Measurements from ENCODE around the gene HTT. TPM values are rescaled to one million over a fixed set of nuclear protein-coding genes. Genes with fewer than 3 reads are reported as not detected.

HTT gene
- total and polyA plus RNA-seq, 2 experiments from 2014 or later: 11.4 to 38.6 TPM

GRCh38 chr4:3189459-3189858, 115.0 kb downstream of the HTT start:
- H3K27me3 ChIP-seq: no peaks in the 10 kb centered on the region
- no peak for TF ChIP-seq CTCF (IDR thresholded peaks at IDR 0.05; ENCODE audit: low read depth, low read length)
- peaks cover 12% of the 10 kb centered on the region for H3K36me3 ChIP-seq
- DNase-seq (ENCODE audit: low read depth in 1 of 2, low spot score in 1 of 2): no peak
- no peaks in the 10 kb centered on the region for H3K9me3 ChIP-seq (ENCODE audit: low read depth)
- H3K4me1 ChIP-seq (ENCODE audit: low read depth): no peaks in the 10 kb centered on the region
- H3K4me3 ChIP-seq: no peak overlapping the region
- no peak overlapping the region for H3K27ac ChIP-seq

DNA sequence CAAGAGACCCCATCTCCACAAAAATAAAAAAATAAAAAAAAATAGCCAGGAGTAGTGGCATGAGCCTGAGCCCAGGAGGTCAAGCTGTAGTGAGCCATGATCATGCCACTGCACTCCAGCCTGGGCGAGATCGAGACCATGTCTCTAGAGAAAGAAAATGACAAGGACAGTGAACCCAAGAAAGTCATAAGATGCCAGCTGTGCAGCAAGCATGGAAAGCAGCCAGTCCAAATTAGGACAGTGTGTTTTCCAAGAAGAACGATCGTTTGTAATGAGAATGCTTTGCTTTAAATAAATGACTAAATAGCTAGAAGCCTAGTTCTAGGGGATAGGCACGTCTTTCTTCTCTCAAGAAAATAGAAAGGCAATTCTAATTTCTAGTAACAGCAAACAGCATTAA, 116.1 kb downstream of the HTT start:
- no peak for DNase-seq (ENCODE audit: low read depth in 1 of 2, low spot score in 1 of 2)
- TF ChIP-seq CTCF (IDR thresholded peaks at IDR 0.05; ENCODE audit: low read depth, low read length): no peak
- no peaks in the 10 kb centered on the region for H3K9me3 ChIP-seq (ENCODE audit: low read depth)
- no peak overlapping the region for H3K27ac ChIP-seq
- no peak overlapping the region for H3K4me3 ChIP-seq
- H3K4me1 ChIP-seq (ENCODE audit: low read depth): no peaks in the 10 kb centered on the region
- no peaks in the 10 kb centered on the region for H3K27me3 ChIP-seq
- peaks cover 12% of the 10 kb centered on the region for H3K36me3 ChIP-seq

- Histone ChIP-seq H3K9me3 (ENCODE audit: low read depth) (no peaks in the 10 kb centered on the region), H3K27ac (no peak overlapping the region), H3K36me3 (peaks cover 12% of the 10 kb centered on the region), H3K27me3 (no peaks in the 10 kb centered on the region), H3K4me1 (ENCODE audit: low read depth) (no peaks in the 10 kb centered on the region), H3K4me3 (no peak overlapping the region)
- DNase-seq (ENCODE audit: low read depth in 1 of 2, low spot score in 1 of 2): no peak
- TF ChIP-seq CTCF (IDR thresholded peaks at IDR 0.05; ENCODE audit: low read depth, low read length): no peak
Observed at GRCh38 chr4:3192188-3192587, 117.7 kb downstream of the HTT start.

GRCh38 chr4:3192827-3193226, 118.3 kb downstream of the HTT start:
- DNase-seq (ENCODE audit: low read depth in 1 of 2, low spot score in 1 of 2): no peak
- no peaks in the 10 kb centered on the region for H3K27me3 ChIP-seq
- no peak for TF ChIP-seq CTCF (IDR thresholded peaks at IDR 0.05; ENCODE audit: low read depth, low read length)

GRCh38 chr4:3193531-3194203, 119.2 kb downstream of the HTT start:
- peak; percentile 20 for TF ChIP-seq CTCF (IDR thresholded peaks at IDR 0.05; ENCODE audit: low read depth, low read length)
- Histone ChIP-seq H3K36me3 (peaks cover 9% of the 10 kb centered on the region), H3K9me3 (ENCODE audit: low read depth) (no peaks in the 10 kb centered on the region), H3K4me1 (ENCODE audit: low read depth) (no peaks in the 10 kb centered on the region), H3K27ac (no peak overlapping the region), H3K4me3 (no peak overlapping the region), H3K27me3 (no peaks in the 10 kb centered on the region)
- peak in 1 of 2 donors; percentile 14 for DNase-seq (ENCODE audit: low read depth in 1 of 2, low spot score in 1 of 2)

More at GRCh38 chr4:3192827-3193226, 118.3 kb downstream of the HTT start:
- Histone ChIP-seq H3K4me1 (ENCODE audit: low read depth) (no peaks in the 10 kb centered on the region), H3K4me3 (no peak overlapping the region), H3K27ac (no peak overlapping the region), H3K9me3 (ENCODE audit: low read depth) (no peaks in the 10 kb centered on the region), H3K36me3 (peaks cover 12% of the 10 kb centered on the region)
